GM12878 (cell line): ENCODE data around the gene MICALL2. TPM values are rescaled to one million over a fixed set of nuclear protein-coding genes. Genes with fewer than 3 reads are reported as not detected.

Source experiments
- ATAC-seq: fragments of 200-7000 bp; cut with Tn5 transposase; 3 replicates; pipeline ENCODE4 v1.9.1; 2020; ENCODE audit warnings: mild to moderate bottlenecking, moderate library complexity
- BruUV-seq: library from RNA; stranded (reverse); fragments of 400-500 nt; replicated peaks from 2 replicates; lab custom pipeline; 2021; lab: Mats Ljungman, UMichigan
- CTCF ChIA-PET: fragments of 300-600 bp; sonication (Branson Sonifier 250); formaldehyde crosslinking; extraction: SDS; loops from one replicate; lab custom pipeline; 2021; ENCODE audit warnings: inconsistent platforms; lab: Yijun Ruan, JAX
- POLR2A ChIA-PET: fragments of 350-600 bp; formaldehyde crosslinking; extraction: SDS; loops from one replicate; lab custom pipeline; 2021; ENCODE audit warnings: inconsistent platforms; lab: Charles Lee
- RAD21 ChIA-PET: fragments of 300-600 bp; sonication (Branson Sonifier 250); formaldehyde crosslinking; loops from one replicate; lab custom pipeline; 2023; ENCODE audit warnings: antibody characterized with exemption; ENCODE audit not compliant: unreplicated experiment; lab: Charles Lee
- SMC1A ChIA-PET: fragments of 300-600 bp; sonication (Branson Sonifier 250); formaldehyde crosslinking; loops from one replicate; lab custom pipeline; 2023; ENCODE audit not compliant: unreplicated experiment, uncharacterized antibody; lab: Charles Lee
- DNase-seq: peaks from one replicate; pipeline ENCODE4 v3.0.0-alpha.2; 2011; ENCODE audit warnings: low read depth, low spot score
- FAIRE-seq: peaks from 3 replicates; lab custom pipeline; 2011; peaks lifted over from hg19 to GRCh38; lab: Jason Lieb, UNC
- H2AFZ ChIP-seq: 2 replicates; pipeline ENCODE4 v1.6.0; 2011; ENCODE audit warnings: low read depth, low read length, control low read depth; ENCODE audit not compliant: control insufficient read depth
- H3K27ac ChIP-seq: 2 replicates; pipeline ENCODE4 v1.5.1; 2011; ENCODE audit warnings: control low read depth; ENCODE audit not compliant: control insufficient read depth, insufficient read depth
- H3K27me3 ChIP-seq, 2 experiments: replicated peaks in 1 of 2; 2 replicates each; pipeline versions ENCODE4 v1.6.0 to v1.6.1; 2011; ENCODE audit warnings: low read length in 1 of 2; ENCODE audit not compliant: control insufficient read depth in 2 of 2, insufficient read depth in 2 of 2
- H3K36me3 ChIP-seq, 2 experiments: 2 replicates each; pipeline ENCODE4 v1.5.1; 2011; ENCODE audit warnings: low read length in 1 of 2; ENCODE audit not compliant: control insufficient read depth in 2 of 2, insufficient read depth in 2 of 2
- H3K4me1 ChIP-seq: 2 replicates; pipeline ENCODE4 v1.6.1; 2011; ENCODE audit warnings: mild to moderate bottlenecking, low read length, moderate library complexity, mixed read lengths; ENCODE audit not compliant: control insufficient read depth, insufficient read depth
- H3K4me2 ChIP-seq: 2 replicates; pipeline ENCODE4 v1.6.0; 2011; ENCODE audit warnings: control low read depth; ENCODE audit not compliant: control insufficient read depth, insufficient read depth
- H3K4me3 ChIP-seq: fragments of 200-600 bp; sonication (generic); 2 replicates; pipeline ENCODE4 v1.5.1; 2016
- H3K79me2 ChIP-seq: 2 replicates; pipeline ENCODE4 v1.6.0; 2011; ENCODE audit warnings: low read length; ENCODE audit not compliant: control insufficient read depth, insufficient read depth
- H3K9ac ChIP-seq: 2 replicates; pipeline ENCODE4 v1.8.0; 2011; ENCODE audit warnings: low read length, control low read depth, mixed read lengths; ENCODE audit not compliant: control insufficient read depth, insufficient read depth
- H3K9me3 ChIP-seq: replicated peaks from 3 replicates; pipeline ENCODE4 v1.5.1; 2011; ENCODE audit warnings: mild to moderate bottlenecking, low read length; ENCODE audit not compliant: control insufficient read depth, insufficient read depth
- H4K20me1 ChIP-seq: 2 replicates; pipeline ENCODE4 v1.6.0; 2011; ENCODE audit not compliant: control insufficient read depth, insufficient read depth
- FOS ChIP-seq: IDR thresholded peaks from 3 replicates; pipeline ENCODE4 v1.6.1; 2011; ENCODE audit warnings: borderline replicate concordance; ENCODE audit not compliant: insufficient read length; ENCODE audit errors: extremely low read depth
- MEF2B ChIP-seq: fragments of 450-650 bp; IDR thresholded peaks from 2 replicates; pipeline ENCODE4 v1.6.1; 2018; ENCODE audit warnings: mild to moderate bottlenecking, moderate library complexity; ENCODE audit not compliant: partially characterized antibody, poor library complexity, severe bottlenecking
- RUNX3 ChIP-seq: IDR thresholded peaks from 2 replicates; pipeline ENCODE4 v1.6.1; 2012; ENCODE audit warnings: low read length, inconsistent platforms
- STAT3 ChIP-seq: IDR thresholded peaks from 2 replicates; pipeline ENCODE4 v1.6.1; 2011; ENCODE audit warnings: low read depth, low read length, improper control_type of control experiment
- TBL1XR1 ChIP-seq: IDR thresholded peaks from 2 replicates; pipeline ENCODE4 v1.6.1; 2012; ENCODE audit warnings: low read depth, low read length, improper control_type of control experiment
- WGBS: methylation state at CpG from one replicate; pipeline ENCODE4 v1.1.6; 2016; ENCODE audit warnings: low lambda C conversion rate; ENCODE audit not compliant: insufficient replicate concordance, insufficient coverage; ENCODE audit errors: missing lambda C conversion rate; 5-methylcytosine and 5-hydroxymethylcytosine counted together
- in situ Hi-C: fragments of 300-500 bp; cut with MboI; formaldehyde crosslinking; loops from 9 replicates; pipeline ENCODE4 v1.14.3; 2018; ENCODE audit warnings: mixed read lengths
- intact Hi-C: fragments of 100-400 bp; cut with micrococcal nuclease; formaldehyde crosslinking; loops from one replicate; pipeline ENCODE4 v1.14.2; 2022; ENCODE audit not compliant: unreplicated experiment
- polyA plus RNA-seq, 11 experiments: library from polyadenylated mRNA; depleted of rRNA in 4 of 11; unstranded in 6 of 11; stranded (reverse) in 5 of 11; fragments of >200 nt; fragmentation: Nextera tagmentation in 4 of 11; fragmentation: Illumina TruSeq in 1 of 11; extraction: Ambion mirVana in 4 of 11; extraction: Trizol in 1 of 11; gene quantifications; 1 replicate in 1 of 11; 2 replicates in 10 of 11; pipeline versions ENCODE4 v1.2.1 to v1.2.3, GENCODE V29; 2011 to 2016; ENCODE audit warnings: inconsistent platforms in 2 of 11, missing spikeins in 2 of 11, low read depth in 1 of 11
- total RNA-seq, 4 experiments: library from RNA; depleted of rRNA in 3 of 4; stranded (reverse); fragments of >200 nt in 3 of 4; fragmentation: Illumina TruSeq in 1 of 4; extraction: Trizol in 1 of 4; gene quantifications; 2 replicates each; pipeline versions ENCODE4 v1.2.1 to v1.2.3, GENCODE V29; 2013 to 2021

Gene MICALL2
- total and polyA plus RNA-seq, 10 of the 15 experiments (the other 5 are each of a cell fraction or from before 2014, with no cell fraction given): 0.04 to 1.7 (median 0.83) TPM; not detected in 3

GRCh38 chr7:1501487-1502270 lies 42.4 kb upstream of the MICALL2 start:
- ChIA-PET SMC1A (no interaction called here), RAD21 (no interaction called here), CTCF (no interaction called here), POLR2A (no interaction called here)
- ATAC-seq (no peak), DNase-seq (no peak), FAIRE-seq (no peak)
- Histone ChIP-seq H3K27me3 (no peaks in the 10 kb centered on the region), H3K4me2 (peak overlapping the region; percentile 35), H3K79me2 (peaks cover 18% of the 10 kb centered on the region), H3K4me1 (peaks cover 22% of the 10 kb centered on the region), H3K36me3 (peaks cover 0 to 8% of the 10 kb centered on the region in 2 experiments; a peak in 2 of 4 replicates), H2AFZ (no peak overlapping the region), H3K9ac (no peak overlapping the region), H3K4me3 (no peak overlapping the region), H4K20me1 (no peaks in the 10 kb centered on the region; the same call in 1 of the 2 replicates), H3K9me3 (no peaks in the 10 kb centered on the region), H3K27ac (no peak overlapping the region)
- intact Hi-C loops (loop anchor here (5.0 kb wide), 1 partner anchor 66 kb away; no protein-coding TSS in a partner anchor), in situ Hi-C loops (no loop called here)
- no TSS peak for BruUV-seq
- 78% methylated on average over 21 of the region's 21 CpGs for WGBS
- TF ChIP-seq MEF2B: peak; percentile 36
- TF ChIP-seq STAT3: no peak
- no peak for TF ChIP-seq RUNX3
- TF ChIP-seq TBL1XR1: no peak

- Histone ChIP-seq H3K36me3 (peaks cover 0 to 12% of the 10 kb centered on the region in 2 experiments; a peak in 2 of 4 replicates), H3K9ac (no peak overlapping the region), H2AFZ (no peak overlapping the region), H3K79me2 (peaks cover 18% of the 10 kb centered on the region), H3K4me3 (no peak overlapping the region), H3K27me3 (no peaks in the 10 kb centered on the region), H3K27ac (no peak overlapping the region), H3K4me2 (no peak overlapping the region), H3K4me1 (peaks cover 11% of the 10 kb centered on the region), H4K20me1 (no peaks in the 10 kb centered on the region; the same call in 1 of the 2 replicates), H3K9me3 (no peaks in the 10 kb centered on the region)
- intact Hi-C loops: loop anchor here (5.0 kb wide), 1 partner anchor 67 kb away; no protein-coding TSS in a partner anchor
- TF ChIP-seq FOS: no peak
- no peak for FAIRE-seq
- SMC1A ChIA-PET: no interaction called here
- POLR2A ChIA-PET: interaction anchor here (0.6 kb wide), 1 partner anchor 1182 kb away, joined by 3 read pairs; no protein-coding TSS in a partner anchor
- BruUV-seq: no TSS peak
- 96% methylated on average over 34 of the region's 34 CpGs for WGBS
- no peak for DNase-seq
- no peak for ATAC-seq
- RAD21 ChIA-PET: no interaction called here
- CTCF ChIA-PET: no interaction called here
- in situ Hi-C loops: no loop called here
Measured at GRCh38 chr7:1500064-1500807, 41.0 kb upstream of the MICALL2 start.
